Renal cortical epithelial cell (primary cell): Measurements from ENCODE around the gene CALN1. TPM values are rescaled to one million over a fixed set of nuclear protein-coding genes. Genes with fewer than 3 reads are reported as not detected.
"Not testable (repeated sequence)": the region's sequence is repeated elsewhere in the genome, so short reads cannot be mapped to it uniquely, and the experiment has no call there.

Experiments used
- DNase-seq: peaks from one replicate; pipeline ENCODE4 v3.0.0-alpha.2; 2011; ENCODE audit warnings: low read depth
- total RNA-seq: library from RNA; depleted of rRNA; stranded (reverse); fragments of >200 nt; gene quantifications from 2 replicates; pipeline ENCODE4 v1.2.3, GENCODE V29; 2014

Gene CALN1
- total RNA-seq, 1 donor from 2014 or later: not detected

GRCh38 chr7:71746006-71746405 is 666.1 kb downstream of the CALN1 start:
- DNase-seq: no peak

GRCh38 chr7:71740174-71740560 is 672.0 kb downstream of the CALN1 start:
- DNase-seq: no peak

- DNase-seq: no peak
Observed at GRCh38 chr7:71739520-71740173, 672.5 kb downstream of the CALN1 start.

- not testable (repeated sequence) for DNase-seq
Observed at GRCh38 chr7:71737931-71738540, 674.1 kb downstream of the CALN1 start.

GRCh38 chr7:71735961-71736556 is 676.1 kb downstream of the CALN1 start:
- DNase-seq: peak; percentile 21

- DNase-seq: peak; percentile 2
Observed at GRCh38 chr7:71733107-71733870, 678.8 kb downstream of the CALN1 start.

- DNase-seq: no peak
Observed at GRCh38 chr7:71731740-71732139, 680.4 kb downstream of the CALN1 start.
